GM21786 (cell line): ENCODE data around the gene SCD5.

Experiments
- ATAC-seq: cut with Tn5 transposase; IDR thresholded peaks from one replicate; pipeline ENCODE4 v1.9.1; 2021; ENCODE audit not compliant: unreplicated experiment

SCD5 gene

GRCh38 chr4:82644734-82645126, 153.9 kb downstream of the SCD5 start:
- ATAC-seq, result no peak

DNA sequence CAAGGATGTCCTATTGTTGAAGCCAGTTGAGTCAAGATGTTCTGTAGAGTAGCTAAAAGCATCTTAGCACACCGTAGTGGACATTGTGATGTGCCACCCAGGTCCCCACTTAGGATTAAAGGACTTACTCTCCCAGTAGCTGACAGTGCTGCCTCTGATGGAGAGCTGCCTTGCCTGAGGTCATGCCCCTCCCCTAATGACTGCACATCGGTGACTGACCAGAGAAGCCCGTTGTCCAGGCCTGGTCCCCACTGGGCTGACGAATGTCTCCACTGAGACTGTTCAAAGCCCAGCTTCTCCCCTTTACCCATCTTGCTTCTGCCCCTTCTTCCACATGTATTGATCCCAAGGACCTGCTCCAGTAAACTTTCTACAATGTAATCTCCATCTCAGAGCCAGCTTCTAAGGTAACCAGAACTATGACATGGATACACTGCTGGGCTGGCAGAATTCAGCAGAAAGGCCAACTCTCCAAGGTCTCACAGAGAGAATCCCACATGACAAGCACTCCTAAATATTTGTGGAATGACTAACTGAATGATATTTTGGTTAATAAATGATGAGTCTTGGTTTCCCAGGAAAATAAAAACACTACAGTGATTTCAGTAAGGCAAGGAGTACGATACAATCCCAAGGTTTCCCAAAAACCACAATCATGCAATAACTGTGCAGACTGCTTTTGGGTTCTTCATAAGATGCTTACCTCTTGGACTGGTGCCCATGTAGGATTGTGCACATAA, 154.4 kb downstream of the SCD5 start:
- ATAC-seq, result no peak

DNA sequence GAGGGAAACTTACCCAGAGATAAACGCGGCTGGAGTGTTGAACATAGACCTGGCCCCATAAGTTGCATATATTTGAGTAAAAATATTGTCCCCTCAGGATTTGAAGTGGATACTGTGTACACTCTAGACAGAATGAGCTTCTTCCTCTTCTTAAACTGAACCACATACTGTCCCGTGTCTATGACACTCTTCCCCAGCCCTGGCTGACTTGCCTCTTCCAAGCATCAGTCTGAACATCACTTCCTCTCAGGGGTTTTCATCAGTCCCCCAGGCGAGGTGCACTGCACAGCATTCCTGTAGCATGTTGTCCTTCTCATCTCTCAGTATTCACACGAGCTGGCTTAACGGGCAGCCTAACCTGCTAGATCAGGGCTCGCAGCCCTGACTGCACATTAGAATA, 156.3 kb downstream of the SCD5 start:
- no peak for ATAC-seq

- ATAC-seq, result no peak
Measured at GRCh38 chr4:82640540-82640939, 158.1 kb downstream of the SCD5 start.

DNA sequence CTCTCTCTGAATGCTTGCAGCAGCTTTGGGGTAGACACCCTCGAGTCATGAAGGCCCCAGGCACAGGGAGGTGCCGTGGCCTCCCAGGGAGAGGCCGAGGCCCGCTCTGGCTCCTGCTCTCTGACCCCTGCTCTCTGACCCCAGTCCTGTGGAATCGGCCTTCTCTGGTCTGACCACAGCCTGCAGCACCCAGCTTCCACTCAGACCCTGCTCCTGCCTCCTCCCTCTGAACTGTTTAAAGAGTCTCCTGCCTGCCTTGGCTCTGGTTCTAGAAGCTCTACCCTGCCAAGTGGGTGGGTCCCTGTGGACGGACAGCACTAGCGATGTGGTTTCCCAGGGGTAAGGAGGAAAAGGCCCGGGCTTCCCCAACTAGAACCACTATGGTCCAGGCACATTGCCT, 158.6 kb downstream of the SCD5 start:
- ATAC-seq, result no peak

GRCh38 chr4:82638479-82638878, 160.1 kb downstream of the SCD5 start:
- no peak for ATAC-seq

- ATAC-seq, result no peak
Measured at GRCh38 chr4:82630079-82630478, 168.5 kb downstream of the SCD5 start.

GRCh38 chr4:82629238-82630000, 169.2 kb downstream of the SCD5 start:
- ATAC-seq, result no peak

- no peak for ATAC-seq
Measured at GRCh38 chr4:82626251-82626868, 172.2 kb downstream of the SCD5 start.

GRCh38 chr4:82624819-82625218, 173.8 kb downstream of the SCD5 start:
- ATAC-seq, result no peak

GRCh38 chr4:82623121-82623683, 175.4 kb downstream of the SCD5 start:
- no peak for ATAC-seq

DNA sequence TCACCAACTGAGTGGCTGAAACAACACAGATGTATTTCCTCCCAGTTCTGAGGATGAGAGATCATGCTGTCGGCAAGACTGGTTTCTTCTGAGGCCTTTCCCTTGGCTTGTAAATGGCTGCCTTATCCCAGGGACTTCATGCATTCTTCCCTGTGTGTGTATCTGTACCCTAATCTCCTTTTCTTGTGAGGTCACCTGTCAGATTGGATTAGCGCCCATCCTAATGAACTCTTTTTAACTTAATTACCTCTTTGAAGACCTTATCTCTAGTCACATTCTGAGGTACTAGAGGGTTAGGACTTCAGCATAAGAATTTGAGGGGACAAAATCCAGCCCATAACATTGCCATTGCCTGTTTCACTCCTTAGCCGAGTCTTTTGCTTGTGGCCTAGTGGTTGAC, 177.3 kb downstream of the SCD5 start:
- no peak for ATAC-seq

DNA sequence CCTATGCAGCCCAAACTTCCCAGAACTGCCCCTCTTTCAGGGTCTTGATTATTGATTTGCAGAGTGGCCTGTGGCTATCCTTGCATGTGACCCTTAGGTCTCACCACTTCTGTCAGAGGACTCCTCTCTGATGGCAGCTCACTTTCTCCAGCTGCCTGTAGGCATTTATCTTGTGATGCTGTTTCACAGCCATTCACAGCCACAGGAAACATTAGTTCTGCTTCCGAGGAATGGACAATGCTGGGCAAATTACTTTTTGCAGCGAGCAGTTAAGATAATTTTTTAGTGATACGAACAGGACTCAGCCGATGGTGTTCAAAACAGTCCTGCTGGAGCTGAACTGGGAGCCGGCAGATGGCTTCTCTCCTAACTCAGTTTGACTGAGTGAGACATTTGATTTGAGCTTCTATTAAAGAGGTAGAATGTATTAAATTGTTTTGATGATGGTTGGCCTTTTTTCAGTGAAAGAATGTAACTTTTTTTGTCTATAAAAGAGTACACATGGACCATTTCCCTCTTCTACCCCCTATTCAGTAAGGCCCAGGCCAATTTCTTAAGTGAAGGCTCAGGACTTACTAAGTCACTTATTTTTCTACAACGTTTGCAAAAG, 178.4 kb downstream of the SCD5 start:
- ATAC-seq, result no peak

DNA sequence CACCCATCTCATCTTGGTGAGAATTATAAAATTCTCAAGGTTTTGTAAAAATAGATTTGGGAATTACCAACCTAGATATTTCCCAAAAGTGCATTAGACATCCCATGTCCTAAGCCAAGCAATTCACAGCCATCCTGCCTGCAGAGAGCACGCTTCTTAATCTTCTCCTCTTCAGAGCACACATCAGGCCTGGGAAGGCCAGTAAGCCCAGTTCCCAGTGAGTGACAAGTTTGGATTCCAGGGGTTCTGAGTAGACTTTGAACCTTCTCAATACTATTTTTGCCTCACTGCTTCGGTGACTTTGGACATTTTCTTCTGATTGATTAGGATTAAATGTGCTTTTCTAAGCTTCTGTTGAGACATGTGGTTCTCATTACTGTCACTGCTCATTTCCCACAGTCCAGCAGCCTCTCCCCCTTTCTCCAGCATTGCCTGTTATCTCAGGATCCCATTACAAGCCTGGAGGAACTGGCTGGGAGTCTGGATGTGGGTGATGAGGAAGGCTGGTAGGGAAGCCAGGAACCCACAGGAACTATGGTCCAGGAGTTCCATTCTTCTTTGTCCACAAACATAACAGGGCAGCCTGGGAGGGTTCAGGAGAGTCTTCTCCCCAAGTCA, 180.4 kb downstream of the SCD5 start:
- ATAC-seq, result no peak

GRCh38 chr4:82614838-82615449, 183.7 kb downstream of the SCD5 start:
- no peak for ATAC-seq

GRCh38 chr4:82613121-82613520, 185.5 kb downstream of the SCD5 start:
- ATAC-seq, result no peak

DNA sequence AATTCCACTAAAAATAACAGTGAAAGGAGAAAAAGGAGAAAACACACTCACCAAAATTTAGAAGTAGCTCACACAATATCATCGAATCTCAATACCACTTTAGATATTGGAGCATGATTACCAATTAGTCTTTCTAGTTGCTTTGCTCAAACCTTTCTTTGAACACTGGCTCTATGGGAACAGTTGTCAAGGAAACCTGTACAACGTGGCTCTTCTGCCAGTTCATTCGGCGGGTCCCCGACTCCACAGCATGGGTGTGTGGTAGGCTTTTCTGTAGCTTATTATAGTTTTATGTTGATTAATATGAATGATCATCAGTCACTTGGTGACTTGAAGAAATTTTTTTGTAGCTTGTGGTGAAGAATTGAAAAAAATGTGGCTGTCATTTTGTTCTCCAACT, 186.6 kb downstream of the SCD5 start:
- ATAC-seq, result no peak

DNA sequence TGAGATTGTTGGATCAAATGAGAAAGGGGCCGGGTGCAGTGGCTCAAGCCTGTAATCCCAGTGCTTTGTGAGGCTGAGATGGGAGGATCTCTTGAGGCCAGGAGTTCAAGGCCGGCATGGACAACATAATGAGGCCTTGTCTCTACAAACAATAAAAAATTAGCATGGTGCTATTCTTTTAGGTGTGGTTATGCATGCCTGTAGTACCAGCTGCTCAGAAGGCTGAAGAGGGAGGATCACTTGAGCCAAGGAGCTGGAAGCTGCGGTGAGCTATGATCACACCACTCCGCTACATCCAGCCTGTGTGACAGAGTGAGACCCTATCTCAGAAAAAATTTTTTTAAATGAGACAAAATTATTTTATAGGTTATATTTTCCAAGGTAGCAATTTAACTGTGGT, 187.1 kb downstream of the SCD5 start:
- no peak for ATAC-seq

GRCh38 chr4:82610041-82610440, 188.6 kb downstream of the SCD5 start:
- ATAC-seq, result no peak

DNA sequence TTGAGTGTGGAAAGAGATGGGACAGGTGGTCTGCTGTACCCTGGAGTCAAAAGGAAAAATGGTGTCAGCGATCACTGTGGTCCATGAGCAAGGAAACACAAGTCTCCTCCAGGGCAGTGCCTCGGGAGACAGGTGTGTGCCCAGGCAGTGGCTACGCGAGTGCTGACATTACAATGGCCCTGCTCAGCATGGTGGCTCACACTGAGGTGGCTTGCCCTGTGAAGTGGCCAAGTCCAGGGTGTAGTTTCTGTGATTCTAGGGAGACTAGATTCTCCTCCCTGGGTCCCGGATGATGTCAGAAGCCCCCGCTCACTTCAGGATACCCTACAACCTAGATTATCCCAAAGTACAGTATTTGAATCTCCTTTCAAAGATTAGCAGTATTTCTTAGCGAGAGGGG, 192.0 kb downstream of the SCD5 start:
- no peak for ATAC-seq

DNA sequence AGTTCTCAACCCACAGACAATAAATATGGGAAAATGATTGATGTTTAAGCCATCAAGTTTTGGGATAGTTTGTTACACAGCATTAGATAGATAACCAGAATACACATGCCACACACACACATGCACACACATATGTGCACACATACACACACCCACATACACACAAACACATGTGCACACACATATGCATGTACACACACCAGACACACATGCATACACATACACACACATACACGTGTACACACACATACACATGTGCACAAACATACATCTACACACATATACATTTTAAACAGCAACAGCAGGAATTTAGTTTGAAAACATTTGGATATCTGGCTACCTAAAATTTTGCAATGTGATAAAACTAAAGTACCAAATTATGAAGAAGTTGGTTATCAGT, 194.1 kb downstream of the SCD5 start:
- ATAC-seq, result no peak
